Stimulated activated CD4-positive, alpha-beta T cell treated with anti-CD3 and anti-CD28 coated beads, Interleukin-4, amount 100 ng/mL, for 48 hours (primary cell): ENCODE results near the gene BRME1.

Experiments
- DNase-seq, 2 donors: peaks; one replicate each; pipeline ENCODE4 v3.0.0-alpha.2; 2020; ENCODE audit warnings: low read depth in 2 of 2

BRME1 gene

DNA sequence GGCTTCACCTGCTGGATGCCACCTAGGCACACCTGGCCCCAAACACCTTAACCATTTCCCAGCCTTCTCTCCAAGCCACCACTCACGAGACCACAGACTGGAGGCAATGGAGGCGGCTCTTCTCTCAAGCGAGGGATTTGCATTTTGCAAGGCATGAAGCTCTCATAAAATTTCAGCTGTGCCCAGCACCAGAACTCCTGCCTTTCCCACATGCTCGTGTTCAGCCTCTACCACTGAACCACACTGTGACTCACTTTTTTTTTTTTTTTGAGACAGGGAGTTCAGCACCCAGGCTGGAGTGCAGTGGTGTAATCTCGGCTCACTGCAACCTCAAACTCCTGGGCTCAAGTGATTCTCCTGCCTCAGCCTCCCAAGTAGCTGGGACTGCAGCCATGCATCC lies 18.4 kb downstream of the BRME1 start:
- DNase-seq, result no peak

GRCh38 chr19:13887018-13887436 lies 18.9 kb downstream of the BRME1 start:
- no peak for DNase-seq

GRCh38 chr19:13885826-13886365 lies 20.0 kb downstream of the BRME1 start:
- DNase-seq, result no peak

GRCh38 chr19:13884726-13885591 lies 21.0 kb downstream of the BRME1 start:
- DNase-seq, result no peak

DNA sequence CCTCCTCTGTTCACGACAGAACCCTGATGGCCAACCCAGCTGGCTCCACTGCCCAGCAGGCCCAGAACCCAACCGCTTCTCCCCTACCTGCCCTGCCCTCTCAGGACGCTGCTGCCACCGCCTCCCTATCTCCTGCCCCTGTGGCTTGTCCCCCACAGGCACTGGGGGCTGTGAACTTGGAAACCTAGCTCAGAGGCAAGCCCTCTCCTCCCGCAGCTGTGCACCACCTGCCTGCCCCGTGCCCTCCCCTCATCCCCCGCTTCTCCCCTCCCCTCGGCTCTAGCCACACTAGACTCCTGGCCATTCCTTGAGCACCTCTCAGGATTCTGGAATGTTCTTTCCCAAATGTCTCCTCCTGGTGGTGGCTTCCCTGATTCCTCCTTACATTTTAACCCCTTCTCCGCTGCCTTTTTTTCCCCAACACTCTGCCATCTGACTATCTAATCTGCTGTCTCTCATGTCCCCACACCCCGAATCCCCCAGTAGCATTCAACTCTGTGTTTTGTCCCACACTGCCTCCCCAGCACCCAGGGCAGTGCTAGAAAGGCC lies 22.3 kb downstream of the BRME1 start:
- DNase-seq, result no peak

- no peak for DNase-seq
Observed at GRCh38 chr19:13882836-13883235, 23.1 kb downstream of the BRME1 start.

DNA sequence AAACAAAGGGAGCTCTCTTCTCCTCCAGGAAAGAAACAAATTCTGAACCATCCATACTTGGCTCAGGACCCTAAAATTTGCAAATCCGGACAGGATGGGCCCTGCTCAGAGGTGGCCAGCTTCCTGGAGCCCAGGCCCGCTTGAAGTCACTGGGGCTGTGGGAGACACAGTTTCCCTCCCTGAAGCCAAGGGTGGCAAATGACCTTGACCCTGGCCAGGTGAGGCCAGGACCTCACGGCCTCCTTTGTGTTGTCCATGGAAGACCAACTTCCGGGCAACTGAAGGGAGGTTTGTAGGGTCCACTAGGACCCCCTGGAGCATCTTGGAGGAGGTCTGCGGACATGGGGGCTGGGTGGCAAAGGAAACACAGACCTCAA lies 23.5 kb downstream of the BRME1 start:
- DNase-seq, result no peak

DNA sequence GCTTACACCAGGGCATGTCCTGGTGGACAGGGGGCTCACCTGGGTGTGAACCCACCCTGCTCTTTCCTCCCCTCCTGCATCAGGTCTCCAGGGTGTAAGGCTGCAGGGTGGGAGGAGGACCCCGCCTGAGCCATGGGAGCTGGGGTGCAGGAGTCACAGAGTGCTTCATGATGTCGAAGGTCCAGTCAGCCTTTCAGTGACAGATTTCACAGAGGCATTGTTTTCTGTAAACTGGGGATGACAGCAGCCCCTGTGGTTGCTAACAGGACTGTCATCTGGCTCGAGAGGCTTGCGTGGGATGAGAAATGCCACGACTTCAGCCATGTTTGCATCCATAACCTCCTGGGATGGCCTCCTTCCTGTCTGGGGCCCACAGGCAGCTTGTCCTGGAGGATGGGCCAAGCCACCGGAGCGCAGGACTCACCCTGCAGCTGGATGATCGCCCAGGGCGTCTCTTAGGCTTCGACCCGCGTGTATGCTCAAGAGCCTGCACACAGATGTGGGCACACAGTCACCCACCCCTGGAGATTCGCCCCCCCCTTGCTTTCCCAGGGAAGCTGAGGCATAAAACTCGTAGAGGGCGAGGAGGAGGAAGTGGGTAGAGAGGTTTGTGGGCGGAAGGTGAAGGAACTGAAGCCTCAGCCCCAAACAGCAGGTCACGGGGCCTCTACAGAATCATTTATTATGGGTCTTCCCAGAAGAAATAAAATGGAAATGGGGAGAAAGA lies 24.1 kb downstream of the BRME1 start:
- no peak for DNase-seq

GRCh38 chr19:13881251-13881691 lies 24.6 kb downstream of the BRME1 start:
- no peak for DNase-seq

- peak; percentile 98 for DNase-seq
Observed at GRCh38 chr19:13880059-13881043, 25.6 kb downstream of the BRME1 start.

DNA sequence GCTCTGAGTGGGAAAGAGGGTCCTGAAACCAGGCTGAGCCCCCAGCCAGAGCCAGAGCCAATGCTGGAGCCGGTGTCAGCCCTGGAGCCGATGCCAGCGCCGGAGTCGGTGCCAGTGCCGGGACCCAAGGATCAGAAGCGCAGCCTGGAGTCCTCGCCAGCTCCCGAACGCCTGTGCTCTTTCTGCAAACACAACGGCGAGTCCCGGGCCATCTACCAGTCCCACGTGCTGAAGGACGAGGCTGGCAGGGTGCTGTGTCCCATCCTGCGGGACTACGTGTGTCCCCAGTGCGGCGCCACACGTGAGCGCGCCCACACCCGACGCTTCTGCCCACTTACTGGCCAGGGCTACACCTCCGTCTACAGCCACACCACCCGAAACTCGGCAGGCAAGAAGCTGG lies 28.6 kb downstream of the BRME1 start:
- DNase-seq, result no peak

DNA sequence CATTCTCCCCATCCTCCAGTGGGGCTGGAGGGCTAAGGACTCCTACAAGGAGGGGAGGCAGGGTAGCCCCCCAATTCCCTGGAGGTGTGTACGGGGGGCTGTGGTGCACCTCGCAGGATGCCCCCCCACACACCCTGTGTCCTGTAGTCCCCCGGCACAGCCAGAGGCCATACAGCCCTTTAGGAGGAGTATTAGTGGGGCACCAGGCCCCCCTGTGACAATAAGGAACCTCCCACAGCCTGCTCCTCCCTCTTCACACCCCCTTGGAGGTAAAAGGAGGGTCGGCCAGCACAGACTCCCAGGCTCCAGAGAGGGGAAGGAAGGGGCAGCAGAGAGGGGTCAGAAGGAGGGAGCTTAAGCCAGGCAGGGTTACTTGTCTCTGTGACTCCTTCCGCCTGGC lies 29.1 kb downstream of the BRME1 start, which contains the start of gene NANOS3:
Gene NANOS3 (plus strand): TSS at position 301 of the 400 bp plus-strand sequence. CDS start 115 bp downstream, outside the sequence.
- no peak for DNase-seq

- DNase-seq, result no peak
Observed at GRCh38 chr19:13875824-13876223, 30.1 kb downstream of the BRME1 start.

GRCh38 chr19:13873834-13874515 lies 31.9 kb downstream of the BRME1 start:
- no peak for DNase-seq

DNA sequence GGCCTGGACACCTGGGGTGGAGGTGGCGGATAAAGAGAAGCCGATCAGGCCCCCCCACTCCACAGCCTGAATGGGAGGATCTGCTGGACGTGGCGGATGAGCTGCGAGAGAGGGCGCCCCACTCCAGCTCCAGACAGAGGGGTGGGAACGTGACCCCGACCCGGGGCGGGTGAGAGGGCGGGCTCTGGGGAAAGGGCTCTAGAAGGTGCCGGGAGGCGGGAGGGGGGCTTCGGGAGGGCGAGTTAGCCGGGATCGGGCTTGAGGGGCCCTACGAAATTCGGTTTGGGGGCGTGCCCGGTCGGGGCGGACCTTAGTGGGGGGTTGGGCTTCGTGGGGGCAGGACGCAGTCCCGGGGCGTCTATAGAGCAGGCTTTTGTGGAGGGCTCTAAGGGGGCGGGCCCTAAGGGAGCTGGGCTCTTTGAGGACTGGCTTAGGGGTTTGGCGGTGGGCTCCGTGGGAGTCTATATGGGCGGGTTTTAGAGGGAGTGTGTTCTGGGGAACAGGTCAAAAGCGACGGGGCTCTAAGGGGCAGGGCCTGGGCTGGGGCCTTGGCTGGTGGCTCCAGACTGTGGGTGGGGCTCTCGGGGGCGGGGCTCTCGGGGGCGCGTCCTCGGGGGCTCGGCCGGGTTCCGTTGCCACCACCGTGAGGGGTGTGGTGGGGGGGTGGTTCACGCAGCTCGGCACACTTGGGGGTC lies 33.1 kb downstream of the BRME1 start:
- DNase-seq, result no peak

GRCh38 chr19:13872339-13872694 lies 33.6 kb downstream of the BRME1 start:
- no peak for DNase-seq

GRCh38 chr19:13870873-13871272 lies 35.0 kb downstream of the BRME1 start:
- DNase-seq, result no peak

GRCh38 chr19:13869281-13869680 lies 36.6 kb downstream of the BRME1 start:
- DNase-seq, result no peak

DNA sequence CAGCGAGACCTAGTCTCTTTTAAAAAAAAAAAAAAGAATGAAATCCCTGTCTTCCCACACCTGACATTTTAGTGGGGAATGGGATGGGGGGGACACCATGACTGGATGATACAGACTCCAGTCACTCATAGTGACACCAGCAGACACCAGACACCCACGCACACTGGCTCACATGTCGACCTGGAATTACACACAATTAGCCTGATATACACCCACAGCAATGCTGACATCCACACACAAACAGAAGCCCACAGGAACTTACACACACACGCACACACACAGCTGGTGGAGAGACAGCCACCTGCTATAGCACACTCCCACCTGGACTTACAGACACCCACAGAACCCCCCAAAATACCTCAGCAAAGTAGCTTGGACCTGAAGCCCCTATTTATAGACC lies 37.3 kb downstream of the BRME1 start:
- DNase-seq, result no peak

GRCh38 chr19:13866463-13867046 lies 39.4 kb downstream of the BRME1 start:
- DNase-seq, result no peak
